ENCODE measurements around the gene ACTG1.

Gene ACTG1

DNA sequence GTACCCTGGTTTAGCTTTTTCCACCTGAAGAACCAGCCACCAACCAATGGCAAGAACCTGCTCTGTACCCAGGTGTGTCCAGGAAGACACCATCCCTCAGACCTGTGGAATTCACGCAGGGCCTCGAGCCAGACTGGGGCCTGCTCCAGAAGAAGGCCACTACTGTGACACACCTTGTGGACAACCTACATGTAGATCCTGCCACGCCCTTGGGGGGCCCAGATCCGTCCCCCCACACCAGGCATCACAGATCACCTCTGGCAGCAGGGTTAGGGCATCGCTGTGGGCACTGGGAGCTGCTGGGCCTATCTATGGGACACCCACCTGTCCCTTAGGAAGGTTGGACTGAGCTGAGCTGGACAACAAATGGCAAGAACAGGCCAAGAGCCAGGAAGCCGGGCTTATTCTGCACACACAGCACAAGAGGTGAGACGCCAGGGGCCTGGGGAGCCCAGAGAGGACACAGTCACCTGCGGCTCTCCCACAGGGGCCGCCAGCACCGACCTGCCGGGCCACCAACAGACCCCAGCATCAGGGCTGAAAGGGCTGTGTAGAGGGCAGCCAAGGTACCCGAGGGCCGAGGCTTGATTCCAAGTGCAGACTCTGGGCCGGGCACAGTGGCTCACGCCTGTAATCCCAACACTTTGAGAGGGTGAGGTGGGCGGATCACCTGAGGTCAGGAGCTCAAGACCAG is 31.8 kb upstream of the ACTG1 start:
- DNase-seq = no peak

DNA sequence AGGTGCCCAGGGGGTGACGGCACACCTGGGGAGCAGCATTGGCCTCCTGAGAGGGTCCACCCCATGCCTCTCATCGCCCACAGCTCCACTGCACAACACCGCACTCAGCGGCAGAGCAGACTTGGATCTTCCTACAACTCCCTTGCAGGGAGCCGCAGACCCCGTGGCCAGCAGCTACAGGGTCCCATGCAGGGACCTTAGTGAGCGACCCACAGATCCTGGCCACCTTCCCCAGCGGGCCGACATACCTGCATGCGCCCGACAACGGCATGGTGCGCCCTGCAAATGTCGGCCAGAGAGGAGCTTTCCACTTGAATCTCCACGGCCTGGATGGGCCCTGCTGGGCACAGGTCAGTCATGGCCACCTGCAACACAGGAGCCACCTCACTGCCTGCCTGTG is 31.2 kb upstream of the ACTG1 start:
- no peak for DNase-seq

DNA sequence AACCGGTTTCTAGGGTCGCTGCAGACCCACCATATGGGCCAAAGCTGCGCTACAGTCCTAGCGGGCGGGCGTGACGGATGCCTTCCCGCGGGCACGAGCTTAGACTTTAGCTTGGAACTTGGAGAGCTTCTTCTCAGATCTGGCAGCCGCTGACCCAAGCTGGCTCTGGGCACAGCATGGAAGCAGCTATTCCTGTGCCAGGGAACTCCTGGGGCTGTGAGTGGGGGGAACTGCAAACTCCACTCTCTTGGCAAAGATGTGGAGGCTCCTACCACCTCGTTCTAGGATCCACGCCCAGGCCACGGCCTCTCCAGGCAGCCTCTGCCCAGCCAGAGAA is 30.7 kb upstream of the ACTG1 start:
- DNase-seq = no peak

DNA sequence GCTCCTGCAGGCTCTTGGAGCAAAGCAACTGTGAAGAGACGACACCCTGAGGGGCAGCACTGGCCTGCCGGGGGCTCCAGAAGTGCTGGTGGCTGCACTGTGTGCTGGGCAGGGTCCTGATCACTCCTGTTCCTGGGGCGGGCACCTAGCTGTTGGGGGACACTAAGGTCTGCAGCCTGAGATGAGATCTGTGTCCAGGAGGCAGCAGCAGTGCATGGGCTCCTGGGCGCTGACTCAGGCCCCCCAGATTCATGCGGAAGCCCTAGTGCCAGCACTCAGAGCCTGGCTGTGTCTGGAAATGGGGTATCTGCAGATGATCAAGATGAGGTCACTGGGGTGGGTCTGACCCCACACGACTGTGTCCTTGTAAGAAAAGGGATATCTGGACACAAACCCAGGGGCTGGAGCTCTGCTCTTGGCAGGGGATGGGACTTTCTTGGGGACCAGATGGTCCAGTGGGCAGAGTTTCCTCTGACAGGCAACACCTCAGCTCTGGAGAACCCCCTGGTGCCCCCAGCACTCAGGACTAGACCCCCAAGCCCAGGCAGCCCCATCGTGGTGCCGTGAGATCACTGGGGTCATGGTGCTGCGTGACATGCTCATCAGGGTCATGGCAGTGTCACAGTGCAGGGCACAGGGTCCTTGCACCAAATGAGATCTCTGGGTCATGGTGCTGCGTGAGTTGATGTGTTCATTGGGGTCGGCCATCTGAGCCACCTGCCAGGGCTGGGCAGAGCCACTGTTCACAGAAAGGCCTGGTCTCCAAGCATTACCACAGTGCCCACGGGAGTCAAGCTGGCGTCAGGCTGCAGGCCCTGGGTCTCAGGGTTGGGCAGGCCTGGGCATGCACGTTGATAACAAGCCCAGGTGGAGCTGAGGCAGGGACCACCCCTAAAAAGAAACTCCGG is 30.1 kb upstream of the ACTG1 start:
- DNase-seq = no peak

DNA sequence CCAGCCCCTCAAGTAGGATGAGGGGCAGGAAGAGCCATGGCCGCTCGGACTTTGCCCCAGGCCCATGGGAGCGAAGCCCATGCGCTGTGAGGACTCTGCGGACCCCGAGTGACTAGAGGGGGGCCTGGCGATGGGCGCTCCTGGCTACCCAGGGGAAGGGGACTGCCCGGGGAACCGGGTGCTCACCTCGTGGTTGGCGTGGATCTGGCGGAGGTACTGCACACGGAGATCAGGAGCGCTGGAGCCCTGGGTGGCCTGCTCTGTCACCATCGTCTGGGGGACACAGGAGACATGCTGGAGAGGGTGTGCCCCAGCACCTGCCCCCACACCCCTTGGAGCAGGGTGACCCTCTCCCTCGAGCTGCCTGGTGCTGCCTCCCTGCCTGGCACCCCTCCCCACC is 28.5 kb upstream of the ACTG1 start:
- DNase-seq = no peak

DNA sequence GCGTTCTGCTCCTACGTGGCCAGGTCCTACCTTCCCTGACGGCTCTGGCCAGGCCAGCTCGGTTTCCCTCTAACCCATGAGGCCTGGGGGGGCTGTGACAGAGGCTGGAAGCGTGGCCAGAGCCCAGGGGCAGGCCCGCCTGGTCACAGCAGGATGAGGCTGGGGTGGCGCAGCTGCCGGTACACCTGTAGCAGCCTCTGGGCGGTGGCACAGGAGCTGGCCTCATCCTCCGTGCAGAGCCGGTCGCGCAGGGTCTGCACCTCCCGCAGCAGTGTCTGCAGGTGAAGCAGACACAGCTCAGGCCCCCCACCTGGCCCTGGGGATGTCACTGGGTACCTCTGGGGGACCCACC is 28.1 kb upstream of the ACTG1 start:
- no peak for DNase-seq

DNA sequence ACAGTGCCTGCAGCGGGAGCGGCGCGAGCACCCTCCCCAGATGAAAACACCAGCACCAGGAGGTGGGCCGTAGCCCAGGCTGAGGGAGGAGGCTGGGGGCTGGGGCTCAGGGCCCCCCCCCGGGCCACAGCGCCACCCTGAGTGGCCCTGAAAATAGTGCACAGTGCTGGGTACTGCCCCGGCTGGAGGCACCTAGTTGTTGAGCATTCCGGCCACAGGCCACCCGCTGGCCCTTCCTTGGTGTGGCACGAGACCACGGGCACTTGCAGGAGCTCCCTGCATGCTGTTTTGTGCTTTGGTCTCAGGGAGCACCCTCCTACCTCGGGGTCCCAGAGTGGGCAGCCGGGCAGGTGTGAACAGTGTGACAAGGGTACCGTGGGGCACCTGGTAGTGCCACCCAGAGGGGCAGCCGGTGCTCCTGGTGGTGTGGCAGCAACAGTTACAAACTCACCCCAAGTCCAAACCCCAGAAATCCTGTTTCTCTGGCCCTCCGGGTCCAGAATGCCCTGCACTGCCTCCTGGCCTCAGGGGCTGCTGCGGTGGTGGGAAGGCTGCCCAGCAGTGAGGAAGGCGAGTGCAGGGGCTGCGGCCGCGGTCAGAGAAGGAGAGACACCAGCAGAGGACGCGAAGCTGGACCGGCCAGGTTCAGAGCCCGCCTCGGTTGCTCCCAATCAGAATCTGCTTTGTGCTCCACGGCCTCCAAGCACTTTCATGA is 27.5 kb upstream of the ACTG1 start:
- no peak for DNase-seq

DNA sequence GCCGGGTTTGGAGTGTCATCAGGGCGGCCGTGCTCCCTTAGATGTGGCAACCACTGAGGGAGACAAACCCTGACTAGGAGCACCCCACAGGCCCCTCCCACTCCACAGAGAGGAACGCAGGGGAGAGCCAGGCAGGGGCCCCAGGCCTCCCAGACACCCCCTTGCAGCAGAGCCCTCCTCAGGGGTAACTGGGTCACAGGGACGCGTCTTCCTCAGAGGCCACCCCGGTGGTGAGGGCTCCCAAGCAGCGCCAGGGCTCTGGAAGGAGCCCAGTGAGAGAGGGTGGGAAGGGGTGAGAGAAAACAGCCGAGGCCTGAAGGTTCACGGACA is 26.9 kb upstream of the ACTG1 start:
- DNase-seq = no peak

DNA sequence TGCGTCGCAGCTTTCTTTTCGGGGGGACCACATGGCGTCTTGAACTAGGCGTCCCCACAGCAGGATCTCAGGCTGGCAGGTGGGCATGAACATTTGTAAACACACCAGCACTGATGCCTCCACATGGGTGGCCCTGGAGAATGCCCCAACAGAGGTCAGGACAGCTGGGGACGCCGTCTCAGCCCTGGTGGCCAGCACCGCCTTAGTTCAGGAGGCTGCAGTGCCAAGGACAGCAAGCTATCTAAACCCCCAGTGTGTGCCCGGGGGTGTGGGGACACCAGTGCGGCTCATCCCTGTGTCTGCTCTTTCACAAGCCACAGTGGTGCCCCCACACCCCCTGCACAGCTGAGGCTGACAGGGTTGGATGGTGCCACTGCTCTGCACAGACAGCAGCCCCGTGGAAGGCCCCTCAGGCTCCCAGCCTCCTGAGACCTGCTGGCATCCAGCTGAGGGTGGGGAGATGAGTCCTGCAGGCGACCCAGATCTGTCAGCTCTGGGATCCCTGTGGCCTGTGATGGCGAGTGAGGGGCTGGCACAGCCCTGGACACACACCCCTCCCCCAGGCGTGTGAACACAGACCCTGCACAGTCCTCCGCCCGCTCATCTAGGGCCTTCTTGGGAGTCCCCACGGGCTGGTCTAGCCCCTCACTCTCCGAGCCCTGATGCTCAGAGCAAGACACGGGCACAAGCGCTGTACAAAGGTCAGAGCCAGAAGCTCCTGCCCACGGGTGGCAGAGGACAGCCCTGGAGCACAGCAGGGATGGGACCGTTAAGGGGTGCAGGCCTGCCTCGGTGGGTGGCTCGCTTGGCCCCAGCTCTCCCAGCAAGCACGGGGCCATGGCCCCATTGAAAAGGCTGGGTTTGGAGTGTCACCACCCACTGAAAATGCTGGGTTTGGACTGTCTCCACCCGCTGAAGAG is 26.3 kb upstream of the ACTG1 start:
- no peak for DNase-seq

DNA sequence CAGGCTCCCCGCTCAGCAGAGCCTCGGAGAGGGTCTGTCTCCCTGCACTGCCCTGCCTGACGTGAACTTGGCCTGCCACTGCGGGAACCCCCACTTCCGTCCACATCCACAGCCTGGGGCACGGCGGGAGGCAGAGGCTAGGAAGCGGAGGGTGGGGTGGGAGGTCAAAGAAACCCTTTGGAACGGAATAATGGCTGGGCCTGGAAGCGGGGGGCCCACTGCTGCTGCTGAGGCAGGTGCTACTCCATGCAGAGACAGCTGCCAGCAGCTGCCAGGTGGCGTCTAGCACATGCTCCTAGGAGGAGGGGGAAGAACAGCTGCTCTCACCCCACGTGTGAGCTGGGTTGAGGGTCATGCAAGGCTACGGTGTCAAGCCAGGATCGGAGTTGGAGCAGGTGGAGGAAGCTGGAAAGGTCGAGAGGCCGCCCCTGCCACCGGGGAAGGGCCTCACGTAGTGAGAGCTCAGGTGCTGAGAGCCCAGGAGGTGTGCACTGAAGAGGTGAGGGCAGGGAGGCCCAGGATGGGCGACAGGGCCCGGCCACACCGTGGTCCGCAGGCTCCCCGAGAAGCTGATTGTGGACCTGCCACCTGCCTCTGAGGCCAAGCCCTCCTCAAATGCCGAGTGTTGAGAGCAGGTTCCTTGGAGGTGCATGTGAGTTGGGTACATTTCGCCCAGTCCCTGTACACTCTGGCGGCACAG is 25.4 kb upstream of the ACTG1 start:
- DNase-seq = peak; percentile 91

DNA sequence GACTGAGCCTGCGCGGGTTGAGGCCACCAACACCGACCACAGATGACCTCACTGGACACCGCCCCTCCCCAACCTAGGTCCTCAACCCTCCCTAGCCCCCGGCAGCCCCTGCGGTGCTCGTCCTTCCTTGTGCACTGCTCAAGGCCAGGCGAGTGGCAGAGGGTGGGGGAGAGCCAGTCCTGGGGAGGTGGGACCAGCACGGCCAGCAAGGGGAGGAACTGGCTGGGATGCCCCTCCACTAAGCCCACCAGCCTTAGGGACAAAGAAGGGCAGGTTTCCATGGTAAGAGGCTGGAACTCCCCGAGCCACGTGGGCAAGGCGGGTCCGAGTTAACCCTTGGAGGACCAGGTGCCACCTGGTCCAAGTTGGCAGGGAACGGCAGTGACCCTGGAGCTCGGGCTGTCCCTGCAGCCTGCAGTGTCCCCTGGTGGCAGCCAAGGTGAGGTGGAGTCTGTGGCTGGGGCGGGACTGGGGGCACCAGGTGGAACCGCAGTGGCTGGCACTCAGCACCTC is 24.8 kb upstream of the ACTG1 start:
- DNase-seq = peak; percentile 86

DNA sequence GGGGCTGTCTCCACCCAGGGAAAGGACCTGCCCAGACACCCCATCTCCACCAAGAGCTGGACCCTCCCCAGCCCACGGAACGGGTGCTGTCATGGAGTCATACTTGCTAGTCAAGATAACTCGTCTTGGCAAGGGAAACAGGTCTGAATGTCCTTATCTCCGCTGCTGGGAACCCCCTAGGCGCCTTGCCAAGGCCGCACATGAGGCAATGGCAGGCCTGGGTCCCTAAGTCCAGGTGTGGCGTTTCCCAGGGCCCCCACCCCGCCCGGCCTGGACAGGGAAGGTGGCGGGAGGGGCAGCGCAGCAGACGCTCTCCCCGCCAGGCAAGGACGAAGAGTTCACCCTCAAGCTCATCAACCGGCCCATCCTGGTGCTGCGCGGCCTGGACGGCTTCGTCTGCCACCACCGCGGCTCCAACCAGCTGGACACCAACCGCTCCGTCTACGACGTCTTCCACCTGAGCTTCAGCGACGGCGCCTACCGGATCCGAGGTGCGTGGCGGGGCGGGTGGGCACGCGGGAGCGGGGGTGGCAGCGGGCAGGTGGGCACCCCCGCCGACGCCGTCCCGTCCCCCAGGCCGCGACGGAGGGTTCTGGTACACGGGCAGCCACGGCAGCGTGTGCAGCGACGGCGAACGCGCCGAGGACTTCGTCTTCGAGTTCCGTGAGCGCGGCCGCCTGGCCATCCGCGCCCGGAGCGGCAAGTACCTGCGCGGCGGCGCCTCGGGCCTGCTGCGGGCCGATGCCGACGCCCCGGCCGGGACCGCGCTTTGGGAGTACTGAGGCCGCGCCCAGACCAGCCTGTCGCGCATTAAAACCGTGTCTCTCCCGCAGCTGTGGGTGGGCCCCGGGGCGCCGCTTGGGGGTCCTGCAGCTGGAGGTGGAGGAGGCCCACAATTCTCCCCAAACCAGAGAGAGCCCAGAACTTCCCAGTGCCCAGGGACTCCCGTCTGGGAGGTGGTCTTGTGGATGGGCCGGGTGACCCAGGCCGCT is 24.0 kb upstream of the ACTG1 start:
- no peak for DNase-seq

DNA sequence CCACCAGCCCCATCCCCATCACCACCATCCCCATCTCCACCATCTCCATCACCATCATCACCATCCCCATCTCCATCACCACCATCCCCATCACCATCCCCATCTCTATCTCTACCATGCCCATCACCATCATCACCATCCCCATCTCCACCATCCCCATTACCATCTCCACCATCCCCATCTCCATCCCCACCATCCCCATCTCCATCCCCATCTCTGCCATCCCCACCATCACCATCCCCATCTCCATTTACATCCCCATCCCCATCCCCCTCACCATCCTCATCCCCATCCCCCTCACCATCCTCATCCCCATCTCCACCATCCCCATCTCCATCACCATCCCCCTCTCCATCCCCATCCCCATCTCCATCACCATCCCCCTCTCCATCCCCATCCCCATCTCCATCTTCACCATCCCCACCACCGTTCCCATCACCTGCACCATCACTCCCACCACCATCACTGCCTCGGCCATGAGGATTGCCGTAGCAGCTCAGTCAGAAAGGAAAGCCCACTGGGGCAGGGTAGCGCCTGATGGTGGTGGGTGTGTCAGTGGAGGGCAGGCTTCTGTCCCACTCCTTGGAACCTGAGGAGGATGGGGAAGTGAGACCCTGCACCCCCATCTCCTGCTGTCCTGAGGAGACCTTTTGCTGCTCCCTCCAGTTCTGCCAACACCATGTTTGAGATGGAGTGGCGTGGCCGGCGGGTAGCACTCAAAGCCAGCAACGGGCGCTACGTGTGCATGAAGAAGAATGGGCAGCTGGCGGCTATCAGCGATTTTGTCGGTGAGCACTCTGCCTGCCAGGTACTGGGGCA is 23.1 kb upstream of the ACTG1 start:
- no peak for DNase-seq

DNA sequence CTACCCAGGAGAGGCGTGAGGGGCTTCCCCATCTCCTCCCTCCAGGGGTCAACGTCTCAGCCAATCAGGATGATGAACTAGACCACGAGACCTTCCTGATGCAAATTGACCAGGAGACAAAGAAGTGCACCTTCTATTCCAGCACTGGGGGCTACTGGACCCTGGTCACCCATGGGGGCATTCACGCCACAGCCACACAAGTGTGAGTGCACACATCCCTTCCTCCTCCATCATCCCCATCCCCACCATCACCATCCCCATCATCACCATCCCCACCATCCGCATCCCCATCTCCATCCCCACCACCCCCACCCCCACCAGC is 22.4 kb upstream of the ACTG1 start:
- no peak for DNase-seq

DNA sequence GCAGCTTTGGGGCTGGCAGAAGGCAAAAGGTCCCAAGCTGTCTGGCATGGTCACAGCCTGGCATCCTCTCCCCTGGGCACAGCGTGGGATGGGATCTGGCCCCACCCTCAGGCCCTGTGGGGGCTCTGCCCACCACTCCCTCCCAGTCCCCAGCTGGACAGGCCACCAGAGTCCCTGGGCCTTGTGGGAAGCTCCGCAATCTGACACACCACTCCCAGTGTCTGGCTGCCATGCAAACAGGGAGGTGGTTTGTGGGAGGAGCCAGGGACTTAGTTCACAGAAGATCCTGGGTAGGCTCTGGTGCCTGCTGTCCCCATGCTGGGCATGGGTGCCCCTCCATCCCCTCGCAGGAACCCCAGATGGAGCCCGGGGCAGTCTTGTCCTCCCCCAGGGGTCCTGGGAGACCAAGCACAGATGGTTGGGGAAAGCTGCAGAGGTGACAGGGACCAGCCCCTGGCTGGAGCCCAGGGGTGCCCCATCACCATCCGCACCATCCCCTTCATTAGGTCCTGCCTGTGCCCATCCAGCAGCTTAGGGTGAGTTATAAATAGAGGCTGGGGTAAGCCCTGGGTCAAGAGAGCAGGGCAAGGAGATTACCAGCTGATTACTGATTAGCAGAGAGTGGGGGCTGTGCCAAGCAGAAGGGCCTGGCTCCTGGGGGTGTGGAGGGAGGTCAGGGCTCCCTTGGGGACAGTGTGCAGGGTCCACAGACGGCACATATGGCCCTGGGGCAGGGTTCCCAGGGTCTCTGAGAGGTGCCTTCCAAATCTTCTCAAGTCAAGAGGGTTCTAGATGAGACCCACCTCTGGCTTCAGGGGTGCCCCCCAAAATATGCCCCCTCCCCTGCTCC is 21.8 kb upstream of the ACTG1 start:
- DNase-seq = no peak

DNA sequence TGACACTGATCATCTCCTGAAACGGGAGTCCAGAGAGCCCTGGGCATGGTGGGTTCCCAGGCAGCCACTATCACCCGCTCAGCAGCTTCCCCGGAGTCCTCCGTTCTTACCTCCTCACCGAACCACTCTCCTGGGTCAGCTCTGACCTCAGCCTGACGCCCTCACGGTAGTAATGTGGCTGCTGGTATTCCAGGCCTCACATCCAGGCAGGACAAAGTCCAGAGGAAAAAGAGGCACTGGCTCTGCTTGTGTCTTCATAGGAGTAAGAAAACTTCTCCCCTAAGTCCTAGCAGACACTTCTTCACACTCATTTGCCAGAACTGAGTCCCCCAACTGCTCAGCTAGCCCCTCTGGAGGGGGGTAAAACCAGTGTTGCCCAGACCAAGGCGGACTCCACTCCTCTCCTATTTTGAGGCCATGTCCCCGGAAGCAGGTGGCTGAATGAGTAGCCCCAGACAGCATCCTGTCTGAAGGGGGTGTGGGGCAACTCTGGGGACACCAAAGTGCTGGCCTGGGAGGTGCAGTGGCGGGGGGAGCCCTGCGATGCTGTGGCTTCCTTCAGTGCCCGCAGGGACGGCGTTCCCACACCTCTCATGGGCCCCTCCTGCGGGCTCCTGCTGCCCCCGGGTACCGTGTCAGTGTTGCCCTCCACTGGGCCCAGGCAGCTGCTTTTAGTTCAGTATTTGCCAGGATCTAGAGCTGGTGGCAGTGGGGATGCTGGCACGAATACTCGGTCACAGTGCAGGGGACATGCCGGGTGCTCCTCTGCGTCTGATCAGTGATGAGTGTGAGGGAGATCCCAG is 20.9 kb upstream of the ACTG1 start:
- DNase-seq = no peak

DNA sequence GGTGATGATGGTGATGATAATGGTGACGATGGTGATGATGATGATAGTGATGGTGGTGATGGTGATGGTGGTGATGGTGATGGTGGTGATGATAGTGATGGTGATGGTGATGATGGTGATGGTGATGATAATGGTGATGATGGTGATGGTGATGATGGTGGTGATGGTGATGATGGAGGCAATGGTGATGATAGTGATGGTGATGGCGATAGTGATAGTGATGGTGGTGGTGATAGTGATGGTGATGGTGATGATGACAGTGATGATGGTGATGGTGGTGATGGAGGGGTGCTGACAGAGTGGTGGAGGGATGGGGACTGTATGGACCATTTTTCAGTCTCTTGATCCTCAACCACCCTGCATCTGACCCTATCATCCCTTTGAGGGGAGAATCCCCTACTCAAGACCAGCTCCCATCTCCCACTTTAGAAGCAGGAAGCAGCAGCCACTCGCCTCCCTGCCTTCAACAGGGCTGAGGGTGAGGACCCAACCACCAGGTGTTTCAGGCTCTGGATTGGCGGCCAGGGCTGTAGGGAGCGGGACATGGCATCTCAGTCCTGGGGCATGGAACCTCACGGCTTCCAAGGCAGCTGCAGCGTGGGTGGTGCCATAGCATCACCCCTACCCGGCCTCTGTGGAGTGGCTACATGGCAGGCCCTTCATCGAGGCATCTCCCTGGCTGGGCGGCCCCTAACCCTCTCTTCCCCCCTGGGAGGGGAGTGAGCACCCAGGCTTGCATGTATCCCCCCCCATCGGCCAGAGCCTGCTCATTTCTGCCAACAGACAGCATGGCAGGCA is 20.1 kb upstream of the ACTG1 start:
- no peak for DNase-seq
